HG03139 (cell line): ENCODE results near the gene LCN15.
A peak's percentile ranks its signal among the peaks of the same experiment; 100 is the strongest.
"Not testable (repeated sequence)": the region's sequence is repeated elsewhere in the genome, so short reads cannot be mapped to it uniquely, and the experiment has no call there.

ENCODE experiments used
- ATAC-seq: cut with Tn5 transposase; IDR thresholded peaks from one replicate; pipeline ENCODE4 v1.9.1; 2021; ENCODE audit not compliant: unreplicated experiment

The LCN15 gene, protein sequence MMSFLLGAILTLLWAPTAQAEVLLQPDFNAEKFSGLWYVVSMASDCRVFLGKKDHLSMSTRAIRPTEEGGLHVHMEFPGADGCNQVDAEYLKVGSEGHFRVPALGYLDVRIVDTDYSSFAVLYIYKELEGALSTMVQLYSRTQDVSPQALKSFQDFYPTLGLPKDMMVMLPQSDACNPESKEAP

DNA sequence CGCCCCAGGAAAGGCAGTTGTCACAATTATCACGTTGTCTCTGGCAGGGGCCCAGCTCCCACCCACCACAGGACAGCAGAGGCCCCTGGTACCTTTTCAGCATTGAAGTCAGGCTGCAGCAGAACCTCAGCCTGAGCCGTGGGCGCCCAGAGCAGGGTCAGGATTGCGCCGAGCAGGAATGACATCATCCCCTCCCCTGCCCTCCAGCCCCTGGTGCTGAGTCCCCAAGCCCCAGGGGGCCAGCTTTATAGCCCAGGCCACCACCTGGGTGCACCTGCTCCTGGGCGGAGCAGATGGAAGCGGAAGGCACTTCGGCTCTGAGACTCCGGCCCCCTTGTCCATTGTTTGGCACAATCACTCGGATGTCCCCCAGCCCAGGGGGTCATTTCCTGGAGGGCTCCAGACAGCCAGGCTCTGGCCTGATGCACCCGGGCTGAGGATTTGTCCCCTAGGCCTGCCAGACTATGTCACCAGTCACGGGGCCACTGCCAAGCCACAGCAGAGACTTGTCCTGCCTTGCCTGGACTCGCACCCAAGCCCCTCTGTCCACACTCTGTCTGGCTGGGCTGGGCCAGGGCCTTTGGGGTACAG is at the start of gene LCN15:
Gene LCN15 (minus strand): TSS at position 218 of the 591 bp plus-strand sequence. CDS start 30 bp downstream, at position 188.
- ATAC-seq, result no peak

DNA sequence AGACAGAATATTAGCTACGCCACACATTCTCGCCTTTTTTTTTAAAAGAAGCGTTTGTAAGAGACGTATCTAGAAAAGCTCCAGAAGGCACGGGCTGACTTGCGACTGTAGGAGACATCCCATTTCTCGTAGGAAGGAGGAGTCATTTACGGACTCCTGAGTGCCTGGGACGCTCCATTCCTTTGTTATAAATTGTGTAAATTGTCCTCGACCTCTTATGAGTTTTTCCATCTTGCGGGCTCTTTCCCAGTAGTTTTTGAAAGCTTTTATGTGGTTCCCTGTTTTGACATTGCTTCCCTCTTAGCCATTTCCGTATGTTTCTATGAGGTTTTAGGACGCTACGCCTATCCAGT is 44.5 kb upstream of the LCN15 start:
- ATAC-seq, result no peak

DNA sequence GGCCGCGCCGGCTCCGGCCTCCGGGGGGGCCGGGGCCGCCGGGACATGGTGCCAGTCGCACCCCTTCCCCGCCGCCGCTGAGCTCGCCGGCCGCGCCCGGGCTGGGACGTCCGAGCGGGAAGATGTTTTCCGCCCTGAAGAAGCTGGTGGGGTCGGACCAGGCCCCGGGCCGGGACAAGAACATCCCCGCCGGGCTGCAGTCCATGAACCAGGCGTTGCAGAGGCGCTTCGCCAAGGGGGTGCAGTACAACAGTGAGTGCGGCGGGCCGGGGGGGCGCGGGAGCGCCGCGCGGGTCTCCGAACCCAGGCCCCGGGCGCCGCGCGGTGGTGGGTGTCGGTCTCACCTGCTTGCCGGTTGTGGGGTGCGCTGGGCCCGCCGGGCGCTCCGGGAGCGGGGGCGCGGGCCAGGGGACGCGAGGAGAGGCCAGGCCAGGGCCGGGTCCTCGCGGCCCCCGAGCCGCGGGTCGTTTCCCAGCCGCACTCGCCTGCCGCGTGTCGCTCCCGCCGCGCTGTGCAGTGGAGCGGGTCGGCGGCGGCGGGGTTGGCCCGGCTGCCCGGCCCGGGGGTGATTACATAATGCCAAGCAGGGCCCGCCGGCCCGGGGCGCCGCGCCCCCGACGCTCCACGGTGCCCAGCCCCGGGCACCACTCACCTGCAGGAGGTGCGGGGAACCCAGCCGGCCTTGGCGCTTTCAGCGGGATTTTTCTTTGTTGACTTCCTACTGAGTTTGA is 43.9 kb upstream of the LCN15 start:
- ATAC-seq, result peak; percentile 26

DNA sequence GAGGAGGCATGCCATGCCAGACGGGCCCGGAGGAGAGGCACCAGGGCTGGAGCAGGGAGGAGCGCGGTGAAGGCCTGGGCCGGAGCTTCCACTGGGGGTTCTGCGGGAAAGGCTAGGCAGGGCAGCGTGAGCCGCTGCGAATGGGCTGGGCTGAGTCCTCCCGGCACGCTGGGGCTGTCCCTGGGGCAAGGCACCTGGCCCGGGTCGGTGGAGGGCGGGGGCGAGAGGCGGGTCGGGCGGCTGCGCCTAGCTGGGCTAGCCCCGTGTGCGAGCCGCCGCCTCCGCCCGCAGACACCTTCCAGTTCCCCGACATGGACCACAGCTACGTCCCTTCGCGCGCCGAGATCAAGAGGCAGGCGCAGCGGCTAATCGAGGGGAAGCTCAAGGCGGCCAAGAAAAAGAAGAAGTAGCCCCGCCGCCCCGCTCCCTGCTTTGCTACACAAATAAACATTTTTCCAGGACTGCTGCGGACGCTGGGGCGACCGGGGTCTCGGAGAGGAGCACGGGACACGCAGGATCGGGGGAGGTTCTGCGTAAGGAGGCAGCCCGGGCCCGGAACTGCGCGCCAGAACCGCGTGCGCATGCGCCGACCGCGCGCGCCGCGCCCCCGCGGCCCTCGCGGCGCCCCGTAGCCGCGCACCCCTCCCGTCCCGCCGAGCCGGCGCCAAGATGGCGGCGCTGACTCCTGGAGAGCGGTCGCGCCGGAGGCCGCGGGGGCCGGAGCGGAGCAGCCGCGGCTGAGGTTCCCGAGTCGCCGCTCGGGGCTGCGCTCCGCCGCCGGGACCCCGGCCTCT is 43.2 kb upstream of the LCN15 start, which contains the start of gene RABL6:
Gene RABL6 (plus strand): TSS at position 668 of the 794 bp plus-strand sequence. CDS start 249 bp downstream, outside the sequence.
- peak; percentile 52 for ATAC-seq

DNA sequence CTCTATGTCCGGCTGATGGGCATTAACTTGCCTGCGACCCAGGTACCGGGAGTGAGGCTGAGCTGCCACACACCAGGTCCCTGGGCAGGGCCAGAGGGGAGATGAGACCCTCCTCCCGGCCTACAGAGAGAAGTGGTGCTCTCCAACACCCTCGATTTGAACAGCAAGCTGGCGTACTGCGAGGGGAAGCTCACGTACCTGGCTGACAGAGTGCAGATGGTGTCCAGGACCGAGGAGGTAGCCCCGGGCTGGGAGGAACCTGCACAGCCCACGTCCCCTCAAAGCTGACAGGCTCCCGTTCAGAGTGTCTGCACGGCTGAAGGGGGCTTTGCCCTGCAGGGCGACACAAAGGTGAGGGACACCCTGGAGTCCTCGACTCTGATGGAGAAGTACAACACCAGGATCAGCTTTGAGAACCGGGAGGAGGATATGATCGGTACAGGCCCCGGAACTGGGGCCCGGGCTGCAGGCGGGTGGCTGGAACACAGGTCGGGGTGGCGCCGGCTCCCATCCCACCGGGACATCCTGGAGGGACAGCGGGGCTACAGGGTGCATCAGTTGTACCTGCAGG is 42.4 kb upstream of the LCN15 start:
- ATAC-seq, result no peak

DNA sequence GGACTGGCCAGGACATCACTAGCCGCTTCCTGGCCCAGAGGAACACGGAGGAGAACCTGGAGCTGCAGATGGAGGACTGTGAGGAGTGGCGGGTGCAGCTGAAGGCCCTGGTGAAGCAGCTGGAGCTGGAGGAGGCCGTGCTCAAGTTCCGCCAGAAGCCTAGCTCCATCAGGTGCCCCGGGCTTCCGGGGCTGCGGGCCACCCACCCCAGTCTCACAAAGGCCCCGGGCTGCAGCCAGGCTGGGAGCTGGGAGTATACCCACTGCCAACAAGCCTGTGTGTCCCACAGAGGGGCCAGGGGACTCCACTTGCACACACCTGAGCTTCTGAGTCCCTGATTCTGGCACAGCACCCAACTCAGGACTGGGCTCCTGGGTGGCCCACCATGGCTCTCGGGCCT is 41.7 kb upstream of the LCN15 start:
- no peak for ATAC-seq

DNA sequence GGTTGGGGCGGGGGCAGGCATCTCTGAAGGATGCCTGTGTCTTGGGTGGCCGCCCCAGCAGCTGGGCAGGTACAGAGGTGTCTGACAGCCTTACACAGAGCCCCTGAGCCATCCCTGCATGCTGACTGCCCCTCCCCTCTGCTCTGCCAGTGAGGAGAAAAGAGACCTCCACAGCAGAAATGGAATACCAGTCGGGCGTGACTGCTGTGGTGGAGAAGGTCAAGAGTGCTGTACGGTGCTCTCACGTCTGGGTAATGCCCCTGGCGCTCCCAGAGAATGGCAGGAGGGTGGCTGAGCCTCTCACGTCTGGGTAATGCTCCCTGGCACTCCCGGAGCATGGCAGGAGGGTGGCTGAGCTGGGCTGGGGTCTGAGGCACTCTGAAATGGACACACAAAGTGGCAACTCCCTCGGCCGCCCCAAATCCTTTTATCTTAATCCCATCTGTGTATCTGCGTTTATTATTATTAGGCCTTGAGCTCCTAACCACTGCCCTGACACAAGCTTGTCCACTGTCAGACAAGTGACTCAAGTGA is 41.0 kb upstream of the LCN15 start:
- no peak for ATAC-seq

DNA sequence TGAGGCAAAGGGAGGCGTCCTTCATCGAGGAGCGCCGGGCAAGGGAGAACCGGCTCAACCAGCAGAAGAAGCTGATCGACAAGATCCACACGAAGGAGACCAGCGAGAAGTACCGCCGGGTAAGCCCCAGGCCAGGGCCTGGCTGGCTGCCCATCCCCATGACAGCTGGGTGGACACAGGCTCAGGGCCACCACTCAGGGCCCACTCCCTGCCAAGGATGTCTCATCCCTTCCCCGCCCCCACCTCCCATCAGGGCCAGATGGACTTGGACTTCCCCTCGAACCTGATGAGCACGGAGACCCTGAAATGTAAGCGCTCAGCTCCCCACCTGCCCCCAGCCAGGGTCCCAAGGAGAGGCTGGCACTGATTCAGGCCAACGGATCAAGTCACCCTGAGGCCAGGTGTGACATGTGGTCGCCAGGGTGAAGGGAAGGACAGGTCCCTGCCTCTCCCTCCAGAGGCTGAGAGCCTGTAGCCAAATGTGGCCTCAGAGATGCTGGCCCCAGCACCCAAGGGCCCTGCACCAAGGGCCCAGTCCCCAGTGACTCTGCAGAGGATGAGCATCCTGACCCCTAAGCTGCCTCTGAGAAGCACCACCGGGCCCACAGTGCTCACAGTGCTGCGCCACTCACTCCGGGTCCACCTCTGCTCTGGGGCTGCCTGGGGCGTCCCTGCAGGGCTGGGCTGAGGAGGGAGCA is 40.3 kb upstream of the LCN15 start:
- ATAC-seq, result no peak

DNA sequence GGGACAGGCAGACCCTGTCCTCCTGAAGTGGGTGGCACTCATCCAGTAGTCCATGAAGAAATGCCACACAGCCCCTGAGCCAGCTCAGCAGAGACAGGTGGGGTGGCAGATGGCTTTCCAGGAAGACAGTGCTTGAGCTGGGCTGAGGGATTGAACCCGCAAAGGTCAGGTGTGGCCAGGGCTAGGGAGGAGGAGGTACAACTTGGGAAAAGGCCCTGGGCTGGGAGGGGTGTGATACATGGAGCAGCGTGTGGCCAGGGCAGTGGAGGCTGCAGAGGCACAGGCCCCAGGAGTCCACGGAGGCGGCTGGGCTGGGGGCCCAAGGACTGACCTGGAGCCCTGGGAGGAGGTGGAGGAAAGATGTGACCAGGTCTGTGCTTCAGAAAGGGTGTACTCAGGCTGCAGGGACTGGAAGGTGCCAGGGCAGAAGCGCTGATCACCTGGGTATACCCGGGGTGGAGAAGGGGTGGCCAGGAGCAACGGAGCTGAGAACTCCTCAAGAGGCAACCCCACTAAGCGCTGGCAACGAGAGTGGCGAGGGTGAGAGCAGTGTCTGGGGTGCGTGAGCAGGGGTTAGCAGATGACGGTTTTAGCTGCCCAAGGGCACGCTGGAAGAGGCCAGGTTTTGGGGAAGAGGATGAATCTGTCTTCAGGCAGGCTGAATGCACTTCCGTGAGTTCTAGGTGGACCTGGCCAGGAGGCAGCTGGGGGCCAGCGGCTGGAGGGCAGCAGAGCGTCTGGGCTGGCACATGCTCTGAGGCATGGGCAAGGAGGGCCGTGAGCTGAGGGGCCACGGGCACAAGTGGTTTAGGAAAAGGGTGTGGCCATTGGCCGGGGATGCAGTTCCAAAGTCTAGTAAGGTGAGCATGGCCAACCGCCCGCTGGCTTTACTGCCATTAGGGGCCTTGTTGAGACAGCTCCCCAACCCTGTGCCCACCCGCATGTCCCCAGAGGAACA is 39.5 kb upstream of the LCN15 start:
- no peak for ATAC-seq

DNA sequence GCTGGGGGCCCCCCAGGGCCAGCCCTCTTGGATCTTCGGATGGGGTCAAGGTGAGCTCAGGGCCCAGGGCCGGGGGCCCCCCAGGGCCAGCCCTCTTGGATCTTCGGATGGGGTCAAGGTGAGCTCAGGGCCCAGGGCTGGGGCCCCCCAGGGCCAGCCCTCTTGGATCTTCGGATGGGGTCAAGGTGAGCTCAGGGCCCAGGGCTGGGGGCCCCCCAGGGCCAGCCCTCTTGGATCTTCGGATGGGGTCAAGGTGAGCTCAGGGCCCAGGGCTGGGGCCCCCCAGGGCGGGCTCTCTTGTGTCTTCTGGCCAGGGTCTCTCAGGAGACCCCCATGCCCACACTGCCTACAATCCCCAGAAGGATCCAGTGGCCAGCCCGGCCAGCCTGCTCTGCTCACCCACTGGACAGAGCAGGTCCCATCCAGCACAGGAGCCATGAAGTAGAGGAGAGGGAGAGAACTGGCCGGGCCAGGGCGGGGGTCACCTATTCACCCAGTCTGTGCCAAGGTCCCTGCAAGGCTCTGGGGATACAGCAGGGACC is 38.8 kb upstream of the LCN15 start:
- ATAC-seq, result not testable (repeated sequence)

DNA sequence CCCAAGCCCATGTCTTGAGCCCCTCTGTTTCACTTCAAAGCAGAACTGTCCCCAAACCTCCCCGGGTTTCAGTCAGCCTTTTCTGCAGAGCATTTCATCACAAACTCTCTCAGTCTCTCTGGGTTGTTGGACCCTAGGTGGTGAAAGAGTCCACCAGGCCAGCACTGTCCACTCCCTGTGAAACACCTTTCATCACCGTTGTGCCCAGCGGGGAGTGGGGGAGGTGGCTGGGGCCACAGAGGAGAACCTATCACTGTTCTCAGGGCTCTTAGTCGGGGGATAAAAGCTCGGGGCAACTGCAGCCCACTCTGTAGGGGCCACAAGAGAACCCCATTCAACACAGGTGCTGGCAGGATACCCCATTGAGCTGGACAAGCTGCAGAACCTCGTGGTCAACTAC is 38.0 kb upstream of the LCN15 start:
- no peak for ATAC-seq

DNA sequence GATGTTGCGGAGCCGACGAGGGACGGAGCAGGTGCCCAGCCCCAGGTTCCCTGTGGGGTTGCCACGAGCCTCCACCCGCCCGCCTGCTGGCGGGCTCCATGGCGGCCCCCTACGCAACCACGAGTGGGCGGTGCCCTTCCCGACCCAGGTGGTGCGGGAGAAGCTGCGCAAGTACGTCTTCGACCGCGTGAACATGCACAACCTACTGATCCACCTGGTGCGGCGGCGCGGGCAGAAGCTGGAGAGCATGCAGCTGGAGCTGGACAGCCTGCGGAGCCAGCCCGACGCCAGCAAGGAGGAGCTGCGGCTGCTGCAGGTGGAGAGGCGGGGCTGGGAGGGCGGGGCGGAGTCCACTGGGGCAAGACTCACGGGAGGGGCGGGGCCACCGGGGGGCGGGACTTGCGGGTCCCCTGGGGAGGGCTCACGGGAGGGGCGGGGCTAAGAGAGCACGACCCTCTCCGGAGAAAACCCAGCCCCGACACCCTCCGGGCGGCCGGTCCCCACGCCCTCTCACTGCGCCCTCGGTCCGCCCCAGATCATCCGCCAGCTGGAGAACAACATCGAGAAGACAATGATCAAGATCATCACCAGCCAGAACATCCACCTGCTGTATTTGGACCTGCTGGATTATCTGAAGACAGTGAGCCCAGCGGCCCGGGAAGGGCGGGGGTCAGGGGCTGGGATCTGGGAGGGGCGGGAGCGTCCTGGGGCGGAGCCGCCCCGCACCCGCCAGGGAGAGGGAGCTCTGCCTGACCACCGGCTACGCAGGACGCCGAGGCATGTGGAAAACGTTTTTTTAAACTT is 35.7 kb upstream of the LCN15 start:
- ATAC-seq, result peak; percentile 45

DNA sequence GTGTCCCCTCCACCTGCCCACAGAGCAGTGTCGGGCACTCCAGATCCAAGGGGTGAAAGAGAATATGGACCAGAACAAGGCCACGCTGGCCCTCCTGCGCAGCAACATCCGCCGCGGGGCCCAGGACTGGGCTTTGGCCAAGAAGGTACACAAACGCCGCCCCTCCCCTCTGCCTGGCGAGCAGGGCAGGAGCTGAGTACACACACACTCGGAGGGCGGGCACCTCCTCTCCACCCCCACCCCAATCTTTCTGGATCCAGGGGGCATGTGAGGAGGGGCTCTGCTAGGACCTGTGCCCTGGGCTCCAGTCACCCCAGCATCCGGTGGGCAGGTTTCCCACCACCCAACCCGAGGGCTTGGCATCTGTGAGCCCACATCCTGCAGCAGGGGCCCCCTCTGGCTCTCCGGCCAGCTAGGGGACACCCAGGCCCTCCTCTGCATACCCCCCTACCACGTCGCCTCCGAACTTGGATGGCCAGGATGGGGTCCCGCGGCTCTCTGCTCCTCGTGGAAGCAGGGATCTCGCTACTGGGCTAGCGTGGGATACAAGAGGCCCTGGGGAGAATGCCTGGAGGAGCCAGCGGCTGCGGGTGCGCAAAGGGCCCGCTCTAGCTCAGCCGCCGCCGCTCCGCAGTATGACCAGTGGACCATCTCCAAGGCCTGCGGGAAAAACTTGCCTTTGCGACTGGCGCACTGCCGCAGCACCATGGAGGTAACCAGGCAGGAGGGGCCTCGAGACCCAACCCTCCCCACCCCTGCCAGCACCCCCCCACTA is 34.9 kb upstream of the LCN15 start:
- ATAC-seq, result no peak

DNA sequence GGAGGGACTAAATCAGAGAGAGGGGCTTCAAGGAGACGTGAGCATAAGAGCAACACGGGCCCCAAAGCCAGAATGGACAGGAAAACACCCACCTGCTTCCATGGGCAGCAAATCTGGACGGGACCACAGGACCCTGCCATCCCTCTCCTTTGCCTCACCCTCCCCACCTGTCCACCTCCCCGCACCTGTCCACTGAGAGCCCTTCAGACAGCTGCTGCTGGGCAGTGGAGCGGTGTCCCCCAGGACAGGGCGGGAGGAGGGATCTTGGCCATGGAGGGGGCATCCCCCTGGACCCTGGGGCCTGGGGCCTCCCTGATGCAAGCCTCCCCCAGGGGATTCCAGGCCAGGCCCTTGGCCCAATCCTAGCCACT is 34.4 kb upstream of the LCN15 start:
- ATAC-seq, result no peak

DNA sequence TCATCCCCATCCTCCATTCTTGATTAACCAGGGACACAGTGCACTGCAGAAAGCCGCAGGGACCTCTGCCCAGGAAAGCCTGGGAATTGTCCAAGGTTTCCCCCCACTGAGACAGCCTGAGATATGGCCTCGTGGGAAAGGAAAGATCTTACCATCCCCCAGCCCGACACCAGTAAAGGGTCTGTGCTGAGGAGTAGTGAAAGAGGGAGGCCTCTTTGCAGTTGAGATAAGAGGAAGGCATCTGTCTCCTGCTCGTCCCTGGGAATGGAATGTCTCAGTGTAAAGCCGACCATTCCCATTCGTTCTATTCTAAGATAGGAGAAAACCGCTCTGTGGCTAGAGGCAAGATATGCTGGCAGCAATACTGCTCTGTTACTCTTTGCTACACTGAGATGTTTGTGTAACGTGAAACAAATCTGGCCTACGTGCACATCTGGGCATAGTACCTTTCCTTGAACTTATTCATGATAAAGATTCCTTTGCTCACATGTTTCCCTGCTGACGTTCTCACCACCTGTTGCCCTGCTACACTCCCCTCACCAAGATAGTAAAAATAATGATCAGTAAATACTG is 32.5 kb upstream of the LCN15 start:
- not testable (repeated sequence) for ATAC-seq

DNA sequence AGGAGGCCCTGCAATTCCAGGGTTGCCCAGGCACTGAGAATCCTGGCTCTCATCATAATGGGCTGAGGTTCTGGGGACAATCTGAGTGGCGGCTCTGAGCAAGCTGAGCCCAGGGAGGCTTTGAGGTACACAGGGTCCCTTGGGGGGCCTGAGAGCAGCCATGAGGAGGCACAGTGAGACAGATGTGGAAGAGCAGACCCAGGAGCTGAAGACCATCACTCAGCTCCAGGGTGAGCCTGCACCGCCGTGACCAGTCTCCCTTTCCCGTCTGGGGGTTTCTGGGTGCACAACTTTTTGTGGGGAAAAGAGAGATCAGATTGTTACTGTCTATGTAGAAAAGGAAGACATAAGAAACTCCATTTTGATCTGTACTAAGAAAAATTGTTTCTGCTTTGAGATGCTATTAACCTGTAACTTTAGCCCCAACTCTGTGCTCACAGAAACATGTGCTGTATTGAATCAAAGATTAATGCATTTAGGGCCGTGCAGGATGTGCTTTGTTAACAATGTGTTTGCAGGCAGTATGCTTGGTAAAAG is 32.0 kb upstream of the LCN15 start, which contains the start of gene CCDC183:
Gene CCDC183 (plus strand): TSS at position 101 of the 537 bp plus-strand sequence. CDS start 60 bp downstream, at position 161.
- no peak for ATAC-seq

DNA sequence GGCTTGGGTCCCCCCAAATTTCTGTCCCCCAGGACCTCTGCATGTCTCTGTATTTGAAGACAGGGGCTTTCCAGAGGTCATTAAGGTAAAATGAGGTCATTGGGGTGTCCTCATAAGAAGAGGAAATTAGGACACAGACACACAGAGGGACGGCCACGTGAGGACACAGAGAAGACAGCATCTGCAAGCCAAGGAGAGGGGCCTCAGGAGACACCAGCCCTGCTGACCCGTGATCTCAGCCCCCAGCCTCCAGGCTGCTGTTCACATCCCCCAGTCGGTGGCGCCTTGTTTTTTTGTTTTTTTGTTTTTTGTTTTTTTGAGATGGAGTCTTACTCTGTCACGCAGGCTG is 30.7 kb upstream of the LCN15 start:
- ATAC-seq, result no peak
